Measurements from ENCODE around the gene BMERB1.

BMERB1 gene

GRCh38 chr16:15485175-15485574 is 50.8 kb downstream of the BMERB1 start:
- H3K4me1 ChIP-seq = no peaks in the 10 kb centered on the region

GRCh38 chr16:15486661-15487060 is 52.3 kb downstream of the BMERB1 start:
- Histone ChIP-seq H3K27me3 (ENCODE audit: low read depth) (no peaks in the 10 kb centered on the region), H3K4me1 (no peaks in the 10 kb centered on the region), H3K36me3 (replicated peaks) (no peaks in the 10 kb centered on the region), H3K4me3 (no peak overlapping the region), H3K9me3 (no peaks in the 10 kb centered on the region)
- DNase-seq (ENCODE audit: low spot score in 2 of 2) = no peak
- in situ Hi-C loops (cut with MboI; ENCODE audit: low sequenced_read_pairs) = loop anchor here (25.0 kb wide), 1 partner anchor 101 kb away; no protein-coding TSS in a partner anchor

More at GRCh38 chr16:15485175-15485574, 50.8 kb downstream of the BMERB1 start:
- in situ Hi-C loops (cut with MboI; ENCODE audit: low sequenced_read_pairs) = loop anchor here (25.0 kb wide), 1 partner anchor 102 kb away; no protein-coding TSS in a partner anchor
- no peaks in the 10 kb centered on the region for H3K9me3 ChIP-seq
- no peaks in the 10 kb centered on the region for H3K27me3 ChIP-seq (ENCODE audit: low read depth)
- no peaks in the 10 kb centered on the region for H3K36me3 ChIP-seq (replicated peaks)
- H3K4me3 ChIP-seq = no peak overlapping the region
- no peak for DNase-seq (ENCODE audit: low spot score in 2 of 2)

GRCh38 chr16:15487336-15488284 is 53.2 kb downstream of the BMERB1 start:
- Histone ChIP-seq H3K36me3 (replicated peaks) (no peaks in the 10 kb centered on the region), H3K4me1 (no peaks in the 10 kb centered on the region), H3K27me3 (ENCODE audit: low read depth) (no peaks in the 10 kb centered on the region), H3K4me3 (no peak overlapping the region), H3K9me3 (no peaks in the 10 kb centered on the region)
- no peak for DNase-seq (ENCODE audit: low spot score in 2 of 2)
- in situ Hi-C loops (cut with MboI; ENCODE audit: low sequenced_read_pairs) = loop anchor here (25.0 kb wide), 1 partner anchor 100 kb away; no protein-coding TSS in a partner anchor

- Histone ChIP-seq H3K4me3 (no peak overlapping the region), H3K27me3 (ENCODE audit: low read depth) (no peaks in the 10 kb centered on the region), H3K36me3 (replicated peaks) (no peaks in the 10 kb centered on the region), H3K4me1 (no peaks in the 10 kb centered on the region), H3K9me3 (no peaks in the 10 kb centered on the region)
- in situ Hi-C loops (cut with MboI; ENCODE audit: low sequenced_read_pairs) = loop anchor here (25.0 kb wide), 1 partner anchor 98 kb away; no protein-coding TSS in a partner anchor
- no peak for DNase-seq (ENCODE audit: low spot score in 2 of 2)
These were observed 54.6 kb downstream of the BMERB1 start for GRCh38 chr16:15489016-15489415.

GRCh38 chr16:15490123-15490711 is 55.8 kb downstream of the BMERB1 start:
- in situ Hi-C loops (cut with MboI; ENCODE audit: low sequenced_read_pairs) = loop anchor here (25.0 kb wide), 1 partner anchor 97 kb away; no protein-coding TSS in a partner anchor
- no peaks in the 10 kb centered on the region for H3K9me3 ChIP-seq
- no peak overlapping the region for H3K4me3 ChIP-seq
- no peak for DNase-seq (ENCODE audit: low spot score in 2 of 2)
- no peaks in the 10 kb centered on the region for H3K27me3 ChIP-seq (ENCODE audit: low read depth)
- no peaks in the 10 kb centered on the region for H3K4me1 ChIP-seq
- no peaks in the 10 kb centered on the region for H3K36me3 ChIP-seq (replicated peaks)

GRCh38 chr16:15491411-15491810 is 57.0 kb downstream of the BMERB1 start:
- Histone ChIP-seq H3K9me3 (no peaks in the 10 kb centered on the region), H3K36me3 (replicated peaks) (no peaks in the 10 kb centered on the region), H3K4me3 (no peak overlapping the region), H3K4me1 (no peaks in the 10 kb centered on the region), H3K27me3 (ENCODE audit: low read depth) (no peaks in the 10 kb centered on the region)
- DNase-seq (ENCODE audit: low spot score in 2 of 2) = no peak
- in situ Hi-C loops (cut with MboI; ENCODE audit: low sequenced_read_pairs) = loop anchor here (25.0 kb wide), 1 partner anchor 96 kb away; no protein-coding TSS in a partner anchor

GRCh38 chr16:15492091-15492740 is 57.8 kb downstream of the BMERB1 start:
- H3K4me1 ChIP-seq = no peaks in the 10 kb centered on the region
- in situ Hi-C loops (cut with MboI; ENCODE audit: low sequenced_read_pairs) = loop anchor here (25.0 kb wide), 1 partner anchor 95 kb away; no protein-coding TSS in a partner anchor
- no peak for DNase-seq (ENCODE audit: low spot score in 2 of 2)
- no peak overlapping the region for H3K4me3 ChIP-seq
- no peaks in the 10 kb centered on the region for H3K9me3 ChIP-seq
- H3K36me3 ChIP-seq (replicated peaks) = no peaks in the 10 kb centered on the region
- no peaks in the 10 kb centered on the region for H3K27me3 ChIP-seq (ENCODE audit: low read depth)

GRCh38 chr16:15493466-15494180 is 59.2 kb downstream of the BMERB1 start:
- no peak for DNase-seq (ENCODE audit: low spot score in 2 of 2)
- Histone ChIP-seq H3K27me3 (ENCODE audit: low read depth) (no peaks in the 10 kb centered on the region), H3K9me3 (no peaks in the 10 kb centered on the region), H3K4me3 (no peak overlapping the region), H3K4me1 (no peaks in the 10 kb centered on the region), H3K36me3 (replicated peaks) (no peaks in the 10 kb centered on the region)
- in situ Hi-C loops (cut with MboI; ENCODE audit: low sequenced_read_pairs) = loop anchor here (25.0 kb wide), 1 partner anchor 94 kb away; no protein-coding TSS in a partner anchor

- no peak overlapping the region for H3K4me3 ChIP-seq
- H3K36me3 ChIP-seq (replicated peaks) = no peaks in the 10 kb centered on the region
- in situ Hi-C loops (cut with MboI; ENCODE audit: low sequenced_read_pairs) = loop anchor here (25.0 kb wide), 1 partner anchor 93 kb away; no protein-coding TSS in a partner anchor
- H3K9me3 ChIP-seq = no peaks in the 10 kb centered on the region
- H3K27me3 ChIP-seq (ENCODE audit: low read depth) = no peaks in the 10 kb centered on the region
- no peaks in the 10 kb centered on the region for H3K4me1 ChIP-seq
- DNase-seq (ENCODE audit: low spot score in 2 of 2) = no peak
These were observed 59.8 kb downstream of the BMERB1 start for GRCh38 chr16:15494236-15494635.

GRCh38 chr16:15495898-15496297 is 61.5 kb downstream of the BMERB1 start:
- DNase-seq (ENCODE audit: low spot score in 2 of 2) = no peak
- Histone ChIP-seq H3K27me3 (ENCODE audit: low read depth) (no peaks in the 10 kb centered on the region), H3K36me3 (replicated peaks) (no peaks in the 10 kb centered on the region), H3K4me3 (no peak overlapping the region), H3K4me1 (no peaks in the 10 kb centered on the region), H3K9me3 (no peaks in the 10 kb centered on the region)
- in situ Hi-C loops (cut with MboI; ENCODE audit: low sequenced_read_pairs) = loop anchor here (25.0 kb wide), 1 partner anchor 91 kb away; no protein-coding TSS in a partner anchor

- no peaks in the 10 kb centered on the region for H3K9me3 ChIP-seq
- H3K4me1 ChIP-seq = no peaks in the 10 kb centered on the region
- in situ Hi-C loops (cut with MboI; ENCODE audit: low sequenced_read_pairs) = loop anchor here (25.0 kb wide), 1 partner anchor 89 kb away; no protein-coding TSS in a partner anchor
- no peak for DNase-seq (ENCODE audit: low spot score in 2 of 2)
- H3K36me3 ChIP-seq (replicated peaks) = no peaks in the 10 kb centered on the region
- H3K4me3 ChIP-seq = no peak overlapping the region
- no peaks in the 10 kb centered on the region for H3K27me3 ChIP-seq (ENCODE audit: low read depth)
These were observed 64.2 kb downstream of the BMERB1 start for GRCh38 chr16:15498427-15499175.

- H3K9me3 ChIP-seq = no peaks in the 10 kb centered on the region
- no peak for DNase-seq (ENCODE audit: low spot score in 2 of 2)
- no peaks in the 10 kb centered on the region for H3K4me1 ChIP-seq
- no peaks in the 10 kb centered on the region for H3K36me3 ChIP-seq (replicated peaks)
- in situ Hi-C loops (cut with MboI; ENCODE audit: low sequenced_read_pairs) = no loop called here
- H3K27me3 ChIP-seq (ENCODE audit: low read depth) = no peaks in the 10 kb centered on the region
- H3K4me3 ChIP-seq = no peak overlapping the region
These were observed 67.8 kb downstream of the BMERB1 start for GRCh38 chr16:15502041-15502725.
